ENCODE data around the gene RP9.

RP9 gene

GRCh38 chr7:33065981-33066380 is 43.2 kb downstream of the RP9 start:
- Histone ChIP-seq H3K27me3 (ENCODE audit: low read depth, low read length) (no peaks in the 10 kb centered on the region), H3K79me2 (ENCODE audit: low read length) (peaks cover 15% of the 10 kb centered on the region), H3K4me2 (ENCODE audit: low read length) (no peak overlapping the region), H2AFZ (ENCODE audit: low read depth, low read length) (no peak overlapping the region), H3K9me3 (ENCODE audit: insufficient read depth, low read length) (no peaks in the 10 kb centered on the region), H3K4me1 (ENCODE audit: low read length) (peaks cover 11% of the 10 kb centered on the region), H3K4me3 (ENCODE audit: low read length) (no peak overlapping the region), H3K9ac (ENCODE audit: low read length) (no peak overlapping the region), H4K20me1 (ENCODE audit: insufficient read depth, low read length) (peaks cover 10% of the 10 kb centered on the region), H3K36me3 (replicated peaks; ENCODE audit: low read depth, low read length) (no peaks in the 10 kb centered on the region), H3K27ac (ENCODE audit: low read length) (no peak overlapping the region)
- TF ChIP-seq CTCF (IDR thresholded peaks at IDR 0.05; ENCODE audit: low read depth, low read length) = no peak
- no peak for TF ChIP-seq EZH2phosphoT487 (IDR thresholded peaks at IDR 0.05; ENCODE audit: low read depth)

- Histone ChIP-seq H3K9ac (ENCODE audit: low read length) (peak overlapping the region; percentile 88), H3K79me2 (ENCODE audit: low read length) (peaks cover 45% of the 10 kb centered on the region), H3K4me2 (ENCODE audit: low read length) (peak overlapping the region; percentile 78), H2AFZ (ENCODE audit: low read depth, low read length) (peak overlapping the region; percentile 80; the same call in 1 of the 2 replicates), H3K9me3 (ENCODE audit: insufficient read depth, low read length) (no peaks in the 10 kb centered on the region), H3K4me1 (ENCODE audit: low read length) (peaks cover 15% of the 10 kb centered on the region), H4K20me1 (ENCODE audit: insufficient read depth, low read length) (peaks cover 33% of the 10 kb centered on the region), H3K36me3 (replicated peaks; ENCODE audit: low read depth, low read length) (no peaks in the 10 kb centered on the region), H3K27ac (ENCODE audit: low read length) (peak overlapping the region; percentile 83), H3K4me3 (ENCODE audit: low read length) (peak overlapping the region; percentile 96), H3K27me3 (ENCODE audit: low read depth, low read length) (no peaks in the 10 kb centered on the region)
- no peak for TF ChIP-seq EZH2phosphoT487 (IDR thresholded peaks at IDR 0.05; ENCODE audit: low read depth)
- TF ChIP-seq CTCF (IDR thresholded peaks at IDR 0.05; ENCODE audit: low read depth, low read length) = no peak
Observed at GRCh38 chr7:33062782-33063443, 46.3 kb downstream of the RP9 start.

DNA sequence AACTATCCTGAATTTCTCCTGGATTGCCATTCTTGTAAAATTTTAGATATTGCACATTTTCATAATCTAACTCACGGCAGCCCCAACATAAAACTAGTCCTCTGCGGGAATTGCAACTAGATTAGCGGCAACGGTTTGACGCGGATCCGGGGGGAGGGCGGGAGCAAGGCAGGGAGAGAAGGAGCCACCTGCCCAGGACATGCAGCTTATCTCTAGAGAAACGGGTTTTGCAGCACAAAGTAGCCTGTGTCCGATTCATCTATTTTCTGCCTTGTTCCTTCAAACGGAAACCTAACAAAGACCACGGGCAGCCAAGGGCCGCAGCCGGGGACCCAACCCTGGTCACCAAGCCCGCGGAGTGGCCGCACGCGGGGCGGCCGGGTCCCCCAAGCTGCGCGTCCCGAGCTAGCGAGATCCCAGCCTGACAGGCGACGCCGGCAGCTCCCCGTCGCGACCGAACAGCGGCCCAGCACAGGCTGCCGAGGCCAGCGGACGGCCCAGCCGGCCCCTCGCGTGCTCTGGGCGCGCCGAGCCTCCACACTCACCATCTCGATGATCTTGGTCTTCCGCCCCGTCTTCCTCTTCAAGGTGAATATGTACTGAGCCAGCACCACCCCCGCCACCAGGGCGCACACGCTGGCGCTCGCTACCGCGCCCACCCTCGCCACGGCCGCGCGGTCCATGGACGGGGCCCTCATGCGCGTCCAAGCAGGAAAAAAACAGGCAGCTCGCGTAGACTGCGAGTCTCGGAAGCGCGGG is 47.0 kb downstream of the RP9 start, which contains the start of gene NT5C3A:
Gene NT5C3A, minus strand, starts transcription at position 754 of the 759 bp plus-strand sequence. Its CDS starts 71 bp downstream, at position 683.
- TF ChIP-seq CTCF (IDR thresholded peaks at IDR 0.05; ENCODE audit: low read depth, low read length) (no peak), EZH2phosphoT487 (IDR thresholded peaks at IDR 0.05; ENCODE audit: low read depth) (no peak)
- Histone ChIP-seq H3K9me3 (ENCODE audit: insufficient read depth, low read length) (no peaks in the 10 kb centered on the region), H3K4me2 (ENCODE audit: low read length) (peak within 1 kb of the TSS; percentile 80), H3K9ac (ENCODE audit: low read length) (peak within 1 kb of the TSS; percentile 88), H3K27ac (ENCODE audit: low read length) (peak within 1 kb of the TSS; percentile 83), H4K20me1 (ENCODE audit: insufficient read depth, low read length) (peaks cover 33% of the 10 kb centered on the region), H3K4me3 (ENCODE audit: low read length) (peak within 1 kb of the TSS; percentile 96), H3K27me3 (ENCODE audit: low read depth, low read length) (no peaks in the 10 kb centered on the region), H3K36me3 (replicated peaks; ENCODE audit: low read depth, low read length) (no peaks in the 10 kb centered on the region), H3K79me2 (ENCODE audit: low read length) (peaks cover 52% of the 10 kb centered on the region), H2AFZ (ENCODE audit: low read depth, low read length) (peak within 1 kb of the TSS; percentile 80; the same call in 1 of the 2 replicates), H3K4me1 (ENCODE audit: low read length) (peaks cover 15% of the 10 kb centered on the region)

GRCh38 chr7:33061282-33061937 is 47.8 kb downstream of the RP9 start:
- no peak overlapping the region for H2AFZ ChIP-seq (ENCODE audit: low read depth, low read length)
- peaks cover 15% of the 10 kb centered on the region for H3K4me1 ChIP-seq (ENCODE audit: low read length)
- H3K4me3 ChIP-seq (ENCODE audit: low read length) = peak overlapping the region; percentile 96
- peaks cover 60% of the 10 kb centered on the region for H3K79me2 ChIP-seq (ENCODE audit: low read length)
- peak overlapping the region; percentile 88 for H3K9ac ChIP-seq (ENCODE audit: low read length)
- H3K27me3 ChIP-seq (ENCODE audit: low read depth, low read length) = no peaks in the 10 kb centered on the region
- TF ChIP-seq EZH2phosphoT487 (IDR thresholded peaks at IDR 0.05; ENCODE audit: low read depth) = no peak
- TF ChIP-seq CTCF (IDR thresholded peaks at IDR 0.05; ENCODE audit: low read depth, low read length) = no peak
- H4K20me1 ChIP-seq (ENCODE audit: insufficient read depth, low read length) = peaks cover 33% of the 10 kb centered on the region
- peak overlapping the region; percentile 80 for H3K4me2 ChIP-seq (ENCODE audit: low read length)
- no peak overlapping the region for H3K27ac ChIP-seq (ENCODE audit: low read length)
- H3K36me3 ChIP-seq (replicated peaks; ENCODE audit: low read depth, low read length) = no peaks in the 10 kb centered on the region
- no peaks in the 10 kb centered on the region for H3K9me3 ChIP-seq (ENCODE audit: insufficient read depth, low read length)

Measured in OCI-LY3 (cell line).